HepG2 (cell line): Measurements from ENCODE around the gene PERCC1. TPM values are rescaled to one million over a fixed set of nuclear protein-coding genes. Genes with fewer than 3 reads are reported as not detected.

Source experiments
- AGO2 ChIP-seq: fragments of 200-400 bp; formaldehyde crosslinking; optimal IDR thresholded peaks from 2 replicates; pipeline ENCODE3; 2017; ENCODE audit warnings: mild to moderate bottlenecking, low read depth, low read length, moderate library complexity
- ATF3 ChIP-seq: sonication (generic); formaldehyde crosslinking; IDR thresholded peaks from 2 replicates; pipeline ENCODE4 v1.4.0; 2020; ENCODE audit warnings: missing genetic modification reagents
- CBX2 ChIP-seq, 2 experiments: fragments of 200-600 bp in 1 of 2; sonication (generic); formaldehyde crosslinking in 1 of 2; IDR thresholded peaks; 2 replicates each; pipeline versions ENCODE4 v1.7.0 to v1.8.1; 2018 to 2022; ENCODE audit warnings: low read depth in 2 of 2, low read length in 1 of 2, mild to moderate bottlenecking in 1 of 2, missing genetic modification reagents in 1 of 2
- FOSL2 ChIP-seq: sonication (generic); formaldehyde crosslinking; IDR thresholded peaks from 2 replicates; pipeline ENCODE4 v1.4.0; 2020; ENCODE audit warnings: missing genetic modification reagents
- HNF4G ChIP-seq, 2 experiments: sonication (generic) in 1 of 2; formaldehyde crosslinking in 1 of 2; IDR thresholded peaks; 2 replicates each; pipeline versions ENCODE4 v1.4.0 to v1.6.1; 2011 to 2020; ENCODE audit warnings: borderline replicate concordance in 2 of 2, low read depth in 2 of 2, mild to moderate bottlenecking in 2 of 2, low read length in 1 of 2, missing genetic modification reagents in 1 of 2, moderate library complexity in 1 of 2
- HNRNPK ChIP-seq: fragments of 200-400 bp; formaldehyde crosslinking; IDR thresholded peaks from 2 replicates; pipeline ENCODE4 v1.6.1; 2018; ENCODE audit warnings: low read length, low read depth, moderate library complexity, mild to moderate bottlenecking; ENCODE audit not compliant: poor library complexity, severe bottlenecking
- IKZF1 ChIP-seq: fragments of 450-650 bp; IDR thresholded peaks from 2 replicates; pipeline ENCODE4 v1.7.1; 2016
- IRF1 ChIP-seq: sonication (generic); formaldehyde crosslinking; IDR thresholded peaks from 2 replicates; pipeline ENCODE4 v1.4.0; 2020; ENCODE audit warnings: low read depth, mild to moderate bottlenecking, missing genetic modification reagents
- KDM2A ChIP-seq: sonication (generic); formaldehyde crosslinking; IDR thresholded peaks from 2 replicates; pipeline ENCODE4 v1.4.0; 2020; ENCODE audit warnings: low read depth, missing genetic modification reagents, borderline replicate concordance
- KDM4B ChIP-seq: sonication (generic); formaldehyde crosslinking; IDR thresholded peaks from 2 replicates; pipeline ENCODE4 v1.4.0; 2020; ENCODE audit warnings: missing genetic modification reagents
- MBNL3 ChIP-seq: fragments of 250-450 bp; sonication (Bioruptor Pico); conservative IDR thresholded peaks from 2 replicates; pipeline ENCODE4 v1.8.0; 2022; ENCODE audit warnings: mild to moderate bottlenecking, inconsistent platforms
- NCOA2 ChIP-seq: sonication (generic); formaldehyde crosslinking; IDR thresholded peaks from 2 replicates; pipeline ENCODE4 v1.8.0; 2022; ENCODE audit warnings: inconsistent platforms
- PPARG ChIP-seq: conservative IDR thresholded peaks from 2 replicates; pipeline ENCODE4 v1.6.1; 2016; ENCODE audit warnings: missing biosample characterization, missing genetic modification reagents
- RFX3 ChIP-seq: IDR thresholded peaks from 2 replicates; pipeline ENCODE4 v1.6.1; 2016; ENCODE audit warnings: missing biosample characterization, missing genetic modification reagents
- RNF2 ChIP-seq: fragments of 450-650 bp; conservative IDR thresholded peaks from 2 replicates; pipeline ENCODE4 v1.6.1; 2016; ENCODE audit warnings: low read depth
- SP1 ChIP-seq, 2 experiments: fragments of 450-650 bp in 1 of 2; sonication (generic) in 1 of 2; formaldehyde crosslinking in 1 of 2; IDR thresholded peaks; 2 replicates each; pipeline versions ENCODE4 v1.4.0 to v1.6.1; 2016 to 2020; ENCODE audit warnings: missing genetic modification reagents in 1 of 2
- SP2 ChIP-seq: sonication (generic); formaldehyde crosslinking; IDR thresholded peaks from 2 replicates; pipeline ENCODE4 v1.5.1; 2020; ENCODE audit warnings: mild to moderate bottlenecking, missing genetic modification reagents
- SRSF9 ChIP-seq: fragments of 200-400 bp; formaldehyde crosslinking; IDR thresholded peaks from 2 replicates; pipeline ENCODE4 v1.6.1; 2018; ENCODE audit warnings: borderline replicate concordance, mild to moderate bottlenecking, low read depth, low read length; ENCODE audit not compliant: insufficient read depth, poor library complexity, severe bottlenecking
- ZNF335 ChIP-seq: sonication (generic); formaldehyde crosslinking; IDR thresholded peaks from 2 replicates; pipeline ENCODE4 v1.4.0; 2020; ENCODE audit warnings: missing genetic modification reagents
- ZNF468 ChIP-seq: sonication (generic); formaldehyde crosslinking; IDR thresholded peaks from 2 replicates; pipeline ENCODE4 v1.8.0; 2022; ENCODE audit warnings: mild to moderate bottlenecking, moderate library complexity, missing genetic modification reagents
- ZNF558 ChIP-seq: sonication (generic); formaldehyde crosslinking; IDR thresholded peaks from 2 replicates; pipeline ENCODE4 v1.9.0; 2022; ENCODE audit warnings: mild to moderate bottlenecking, missing genetic modification reagents, borderline replicate concordance
- ZNF569 ChIP-seq: sonication (generic); formaldehyde crosslinking; IDR thresholded peaks from 2 replicates; pipeline ENCODE4 v1.5.0; 2020; ENCODE audit warnings: mild to moderate bottlenecking, missing genetic modification reagents, moderate library complexity, borderline replicate concordance
- ZNF792 ChIP-seq: IDR thresholded peaks from 2 replicates; pipeline ENCODE4 v1.6.1; 2016
- polyA plus RNA-seq, 8 experiments: library from polyadenylated mRNA; depleted of rRNA in 3 of 8; stranded (reverse) in 7 of 8; unstranded in 1 of 8; fragments of >200 nt; fragmentation: Illumina TruSeq in 4 of 8; extraction: Trizol in 4 of 8; gene quantifications; 2 replicates each; pipeline versions ENCODE4 v1.2.1 to v1.2.3, GENCODE V29; 2011 to 2016; ENCODE audit warnings: low read depth in 4 of 8, missing spikeins in 1 of 8, mixed read lengths in 1 of 8; ENCODE audit not compliant: insufficient read depth in 1 of 8
- total RNA-seq, 5 experiments: library from RNA; depleted of rRNA; stranded (reverse); fragments of >200 nt; fragmentation: Illumina TruSeq; extraction: Trizol; gene quantifications; 2 replicates each; pipeline ENCODE4 v1.2.3, GENCODE V29; 2016; ENCODE audit warnings: low read depth in 1 of 5
- TF ChIP-seq, protein P1 (sequence below): IDR thresholded peaks from 2 replicates; pipeline ENCODE4 v1.6.1; 2016; ENCODE audit warnings: missing biosample characterization, missing genetic modification reagents, low read depth
- TF ChIP-seq, protein P2 (sequence below): sonication (generic); formaldehyde crosslinking; IDR thresholded peaks from 2 replicates; pipeline ENCODE4 v1.5.0; 2020; ENCODE audit warnings: mild to moderate bottlenecking, missing genetic modification reagents

PERCC1 gene
- total and polyA plus RNA-seq, 2 of the 13 experiments (the other 11 are each of a cell fraction or from before 2014, with no cell fraction given): 0.15 TPM; not detected in 1

GRCh38 chr16:1430759-1431496 is at the start of gene PERCC1 (continued):
- TF ChIP-seq SRSF9 (no peak), ZNF569 (no peak), ZNF335 (CRISPR knock-in tag) (peak; percentile 50; the same call in 1 of the 2 replicates), AGO2 (no peak), KDM2A (peak; percentile 66), HNF4G (IDR thresholded peaks at IDR 0.05; ENCODE audit: borderline replicate concordance, low read depth, low read length) (no peak), HNF4G (CRISPR knock-in tag; IDR thresholded peaks at IDR 0.05; ENCODE audit: borderline replicate concordance, low read depth) (no peak), ATF3 (CRISPR knock-in tag) (no peak), CBX2 (IDR thresholded peaks at IDR 0.05; ENCODE audit: low read depth, low read length) (no peak), CBX2 (CRISPR knock-in tag; IDR thresholded peaks at IDR 0.05; ENCODE audit: low read depth) (no peak), ZNF792 (CRISPR knock-in tag) (0 out of 2 replicates have a peak, but pooled peaks have one; percentile 24), NCOA2 (CRISPR knock-in tag) (peak; percentile 82), IKZF1 (no peak), MBNL3 (no peak), ZNF468 (CRISPR knock-in tag) (no peak), FOSL2 (CRISPR knock-in tag) (peak; percentile 61), RFX3 (CRISPR knock-in tag) (no peak), SP1 (IDR thresholded peaks at IDR 0.05) (no peak), SP1 (CRISPR knock-in tag; IDR thresholded peaks at IDR 0.05) (no peak), SP2 (CRISPR knock-in tag) (no peak), IRF1 (CRISPR knock-in tag) (no peak), RNF2 (no peak), HNRNPK (no peak), KDM4B (CRISPR knock-in tag) (no peak), PPARG (CRISPR knock-in tag) (peak; percentile 63; the same call in 1 of the 2 replicates), ZNF558 (no peak)
- TF ChIP-seq, protein P1, sequence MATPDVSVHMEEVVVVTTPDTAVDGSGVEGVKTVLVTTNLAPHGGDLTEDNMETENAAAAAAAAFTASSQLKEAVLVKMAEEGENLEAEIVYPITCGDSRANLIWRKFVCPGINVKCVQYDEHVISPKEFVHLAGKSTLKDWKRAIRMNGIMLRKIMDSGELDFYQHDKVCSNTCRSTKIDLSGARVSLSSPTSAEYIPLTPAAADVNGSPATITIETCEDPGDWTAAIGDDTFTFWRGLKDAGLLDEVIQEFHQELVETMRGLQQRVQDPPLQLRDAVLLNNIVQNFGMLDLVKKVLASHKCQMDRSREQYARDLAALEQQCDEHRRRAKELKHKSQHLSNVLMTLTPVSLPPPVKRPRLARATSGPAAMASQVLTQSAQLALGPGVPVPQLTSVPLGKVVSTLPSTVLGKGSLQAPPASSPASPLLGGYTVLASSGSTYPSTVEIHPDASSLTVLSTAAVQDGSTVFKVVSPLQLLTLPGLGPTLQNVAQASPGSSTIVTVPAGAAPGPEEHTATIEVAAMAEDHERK (CRISPR knock-in tag): no peak
- TF ChIP-seq, protein P2, sequence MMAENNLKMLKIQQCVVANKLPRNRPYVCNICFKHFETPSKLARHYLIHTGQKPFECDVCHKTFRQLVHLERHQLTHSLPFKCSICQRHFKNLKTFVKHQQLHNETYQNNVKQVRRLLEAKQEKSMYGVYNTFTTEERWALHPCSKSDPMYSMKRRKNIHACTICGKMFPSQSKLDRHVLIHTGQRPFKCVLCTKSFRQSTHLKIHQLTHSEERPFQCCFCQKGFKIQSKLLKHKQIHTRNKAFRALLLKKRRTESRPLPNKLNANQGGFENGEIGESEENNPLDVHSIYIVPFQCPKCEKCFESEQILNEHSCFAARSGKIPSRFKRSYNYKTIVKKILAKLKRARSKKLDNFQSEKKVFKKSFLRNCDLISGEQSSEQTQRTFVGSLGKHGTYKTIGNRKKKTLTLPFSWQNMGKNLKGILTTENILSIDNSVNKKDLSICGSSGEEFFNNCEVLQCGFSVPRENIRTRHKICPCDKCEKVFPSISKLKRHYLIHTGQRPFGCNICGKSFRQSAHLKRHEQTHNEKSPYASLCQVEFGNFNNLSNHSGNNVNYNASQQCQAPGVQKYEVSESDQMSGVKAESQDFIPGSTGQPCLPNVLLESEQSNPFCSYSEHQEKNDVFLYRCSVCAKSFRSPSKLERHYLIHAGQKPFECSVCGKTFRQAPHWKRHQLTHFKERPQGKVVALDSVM (CRISPR knock-in tag): no peak
